Measurements from ENCODE around the gene MYBL2. TPM values are rescaled to one million over a fixed set of nuclear protein-coding genes. Genes with fewer than 3 reads are reported as not detected.

The MYBL2 gene
- total RNA-seq, 1 donor from 2014 or later = 13.0 TPM

DNA sequence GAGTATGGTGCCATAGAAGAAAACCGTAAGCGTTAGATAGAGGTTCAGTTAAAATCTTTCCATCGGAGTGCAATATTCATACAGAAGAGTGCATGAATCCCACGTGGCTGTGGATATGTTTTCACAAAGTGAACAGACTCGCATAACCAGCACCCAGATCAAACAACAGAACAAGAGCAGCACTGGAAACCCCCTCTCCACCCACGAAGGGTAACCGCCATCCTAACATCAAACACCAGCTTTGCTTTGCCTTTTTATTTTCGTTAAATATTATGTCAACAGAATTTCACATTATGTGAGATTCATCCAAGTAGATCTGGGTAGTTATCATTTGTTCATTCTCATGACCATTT is 55.2 kb downstream of the MYBL2 start:
- DNase-seq (ENCODE audit: low read depth in 2 of 2) = no peak

DNA sequence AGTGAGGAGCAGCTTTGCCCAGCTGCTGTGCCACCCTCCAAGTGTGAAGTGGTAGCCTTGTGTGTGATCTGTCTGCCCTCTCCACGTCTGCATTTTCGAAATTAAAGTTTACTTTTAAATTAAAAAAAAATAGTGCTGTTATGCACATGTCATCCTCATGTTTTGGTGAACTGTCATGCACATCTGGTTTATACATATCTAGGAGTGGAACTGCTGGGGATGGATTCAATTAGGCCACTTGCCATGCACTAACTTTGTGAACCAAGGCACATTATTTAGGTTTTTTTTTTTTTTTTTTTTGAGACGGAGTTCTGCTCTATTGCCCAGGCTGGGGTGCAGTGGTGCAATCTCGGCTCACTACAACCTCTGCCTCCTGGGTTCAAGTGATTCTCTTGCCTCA is 56.3 kb downstream of the MYBL2 start:
- no peak for DNase-seq (ENCODE audit: low read depth in 2 of 2)

DNA sequence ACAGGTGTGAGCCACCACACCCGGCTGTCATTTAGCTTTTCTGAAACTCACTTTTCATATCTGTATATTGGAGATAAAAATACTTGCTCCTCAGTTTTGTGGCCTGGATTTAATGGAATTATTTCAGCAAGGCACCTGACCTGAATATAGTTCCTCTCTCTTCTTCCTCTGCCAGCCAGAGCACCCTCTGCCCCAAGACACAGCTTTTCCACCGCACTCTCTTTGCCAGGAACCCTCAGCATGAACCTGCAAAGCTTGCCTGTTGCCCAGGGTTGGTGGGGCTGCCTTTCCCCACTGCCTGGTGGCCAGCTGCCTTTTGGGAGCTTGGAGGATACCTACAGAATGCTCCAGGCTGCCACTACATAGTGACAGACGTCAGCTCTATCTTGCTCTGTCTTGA is 56.8 kb downstream of the MYBL2 start:
- no peak for DNase-seq (ENCODE audit: low read depth in 2 of 2)

DNA sequence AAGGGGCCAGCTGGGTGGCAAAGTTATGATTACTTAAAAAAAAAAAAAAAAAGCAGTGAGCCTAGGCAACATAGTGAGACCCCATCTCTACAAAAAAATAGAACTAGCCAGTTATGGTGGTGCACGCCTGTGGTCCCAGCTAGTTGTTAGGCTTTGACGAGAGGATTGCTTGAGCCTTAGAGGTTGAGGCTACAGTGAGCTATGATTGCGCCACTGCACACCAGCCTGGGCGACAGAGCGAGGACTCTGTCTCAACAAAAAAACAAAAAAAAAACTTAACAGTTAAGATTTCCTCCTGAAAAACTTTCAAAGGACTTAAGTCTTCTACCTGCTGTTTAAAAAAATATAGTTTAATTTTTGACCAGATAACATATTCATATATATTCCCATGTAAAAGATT is 57.5 kb downstream of the MYBL2 start:
- DNase-seq (ENCODE audit: low read depth in 2 of 2) = no peak

DNA sequence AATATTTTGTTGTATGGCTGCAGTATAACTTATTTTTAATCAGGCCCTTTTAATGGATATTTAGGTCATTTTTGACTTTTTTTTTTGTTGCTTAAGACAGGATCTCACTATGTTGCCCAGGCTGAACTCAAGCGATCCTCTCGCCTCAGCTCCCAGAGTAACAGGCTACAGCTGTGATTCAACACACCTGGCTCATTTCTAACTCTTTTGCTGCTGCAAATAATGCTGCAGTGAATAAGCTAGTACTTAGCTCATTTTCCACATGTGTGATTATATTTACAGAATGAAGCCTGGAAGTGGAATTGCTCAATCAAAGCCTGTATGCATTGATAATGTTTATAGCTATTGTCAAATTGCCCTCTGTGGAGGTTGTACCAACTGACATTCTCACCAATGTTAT is 58.8 kb downstream of the MYBL2 start:
- no peak for DNase-seq (ENCODE audit: low read depth in 2 of 2)

DNA sequence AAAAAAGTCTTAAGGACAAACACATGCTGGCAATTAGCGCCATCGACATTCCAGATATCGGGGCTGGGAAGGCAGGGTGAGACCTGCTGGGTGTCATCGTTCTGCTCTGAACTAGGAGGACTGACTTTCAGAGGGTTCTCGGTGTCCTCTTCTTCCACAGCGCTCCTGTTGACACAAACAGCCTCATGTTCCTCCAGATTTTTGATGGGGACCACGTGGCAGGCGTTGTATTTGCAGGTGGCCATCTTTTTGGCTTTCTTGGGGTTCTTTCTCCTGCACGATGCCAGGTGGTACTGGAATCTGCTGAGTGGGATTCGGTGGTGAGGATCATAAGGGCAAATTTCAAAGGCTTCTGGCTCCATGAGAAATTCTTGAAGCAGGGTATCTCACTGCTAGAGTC is 59.4 kb downstream of the MYBL2 start:
- DNase-seq (ENCODE audit: low read depth in 2 of 2) = no peak

DNA sequence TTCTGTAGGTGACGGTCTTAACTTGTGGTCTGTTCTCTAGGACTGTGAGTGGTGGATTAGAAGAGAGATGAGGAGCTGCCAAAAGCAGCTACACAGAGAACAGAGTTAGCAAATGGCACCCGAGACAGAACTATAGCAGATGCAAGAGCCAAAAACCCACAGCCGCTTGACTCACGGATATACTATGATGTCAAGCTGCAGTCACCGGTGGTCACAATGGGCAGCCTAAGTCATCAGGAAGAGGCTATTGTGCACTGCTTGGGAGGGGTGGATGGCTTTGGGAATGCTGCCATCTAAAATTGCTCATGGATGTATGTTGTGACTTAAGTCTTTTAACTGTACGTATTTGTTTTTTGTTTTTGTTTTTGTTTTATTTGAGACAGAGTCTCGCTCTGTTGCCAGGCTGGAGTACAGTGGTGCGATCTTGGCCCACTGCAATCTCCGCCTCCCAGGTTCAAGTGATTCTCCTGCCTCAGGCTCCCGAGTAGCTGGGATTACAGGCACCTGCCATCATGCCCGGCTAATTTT is 60.0 kb downstream of the MYBL2 start, which contains the start of gene GTSF1L:
Gene GTSF1L (minus strand): TSS at position 192 of the 528 bp plus-strand sequence. CDS start 308 bp downstream, outside the sequence.
- DNase-seq (ENCODE audit: low read depth in 2 of 2) = peak; percentile 57 to 83

DNA sequence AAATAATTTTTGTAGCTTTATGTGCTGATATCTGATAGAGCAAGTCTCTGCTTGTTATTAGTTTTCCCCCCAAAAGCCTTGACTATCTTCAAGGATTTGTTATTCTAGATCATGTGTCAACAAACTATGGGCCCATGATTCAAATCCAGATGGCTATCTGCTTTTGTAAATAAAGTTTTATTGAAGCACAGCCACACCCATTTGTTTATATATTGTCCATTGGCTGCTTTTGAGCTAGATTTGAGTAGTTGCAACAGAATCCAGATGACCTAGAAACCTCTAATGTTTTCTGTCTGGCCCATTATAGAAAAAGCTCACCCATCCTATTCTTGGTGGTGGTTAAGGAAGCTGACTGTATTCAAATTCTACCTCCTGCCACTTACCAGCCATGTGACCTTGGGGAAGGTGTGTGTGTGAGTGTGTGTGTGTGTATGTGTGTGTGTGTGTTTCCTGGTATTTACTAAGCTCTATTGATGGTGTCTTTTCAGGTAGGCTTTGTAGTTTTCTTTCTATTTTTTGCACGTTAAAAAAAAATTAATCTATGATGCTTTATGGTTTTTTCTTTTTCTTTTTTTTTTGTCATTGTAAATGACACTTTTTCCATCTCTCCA is 61.2 kb downstream of the MYBL2 start:
- no peak for DNase-seq (ENCODE audit: low read depth in 2 of 2)

DNA sequence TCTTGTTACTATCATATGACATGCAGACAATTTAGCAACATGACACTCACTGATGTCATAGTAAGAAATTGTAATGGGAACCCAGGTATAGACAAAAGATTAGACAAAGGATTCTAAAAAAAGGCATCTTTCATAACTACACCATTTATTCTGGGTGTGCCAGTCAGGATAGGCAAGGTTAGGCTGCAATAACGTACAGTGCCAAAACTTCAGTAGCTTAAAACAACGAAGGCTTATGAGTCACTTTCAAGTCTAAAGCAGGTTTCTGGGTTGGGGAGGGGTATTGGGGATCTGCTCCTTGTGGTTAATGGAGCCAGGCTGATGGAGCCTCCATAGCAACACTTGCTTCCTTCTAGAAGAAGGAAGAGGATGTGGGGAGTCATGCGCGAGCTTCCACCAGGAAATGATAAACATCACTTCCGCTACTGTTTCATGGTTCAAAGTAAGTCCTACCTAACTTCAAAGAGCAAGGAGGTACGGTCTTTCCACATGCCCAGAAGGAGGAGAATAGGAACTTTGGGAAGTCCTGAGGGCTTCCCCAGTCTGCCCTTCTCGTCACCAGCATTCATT is 61.9 kb downstream of the MYBL2 start:
- DNase-seq (ENCODE audit: low read depth in 2 of 2) = no peak

DNA sequence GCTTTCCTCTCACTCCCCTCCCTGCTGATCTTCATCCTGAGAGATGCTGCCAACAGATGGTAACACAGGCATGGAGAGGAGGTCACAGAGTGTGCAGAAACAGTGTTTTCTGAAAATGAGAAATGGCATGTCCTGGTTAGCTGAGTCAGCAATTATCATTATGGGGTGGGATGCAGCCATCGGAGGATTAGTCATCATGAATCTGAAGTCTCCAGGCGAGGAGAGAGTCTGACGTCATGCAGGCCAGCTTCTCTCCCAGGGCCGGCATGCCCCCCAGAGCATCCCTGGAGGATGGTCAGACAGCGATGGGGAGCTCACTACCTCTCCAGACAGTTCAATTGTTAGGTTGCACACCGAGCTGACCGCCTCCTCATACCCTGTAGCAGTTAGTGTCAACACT is 64.6 kb downstream of the MYBL2 start:
- DNase-seq (ENCODE audit: low read depth in 2 of 2) = no peak

DNA sequence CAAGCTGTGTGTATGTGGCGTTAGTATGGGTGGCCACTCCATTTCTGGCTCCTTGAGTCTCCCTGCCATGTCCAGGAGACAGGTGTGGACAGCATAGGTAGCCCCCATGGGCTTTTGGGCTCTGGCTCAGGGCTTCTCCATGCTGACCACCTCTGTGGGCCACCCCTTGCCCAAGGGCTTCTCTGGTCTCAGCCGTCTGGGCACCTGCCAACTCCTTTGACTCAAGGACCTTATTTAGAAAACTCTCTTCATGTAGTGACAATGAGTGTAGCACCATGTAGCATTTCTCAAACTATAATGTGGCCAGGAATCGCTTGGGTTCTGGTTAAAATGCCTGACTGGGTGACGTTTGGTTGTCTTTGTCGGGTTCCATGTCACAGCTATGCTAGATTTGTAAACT is 65.0 kb downstream of the MYBL2 start:
- no peak for DNase-seq (ENCODE audit: low read depth in 2 of 2)

DNA sequence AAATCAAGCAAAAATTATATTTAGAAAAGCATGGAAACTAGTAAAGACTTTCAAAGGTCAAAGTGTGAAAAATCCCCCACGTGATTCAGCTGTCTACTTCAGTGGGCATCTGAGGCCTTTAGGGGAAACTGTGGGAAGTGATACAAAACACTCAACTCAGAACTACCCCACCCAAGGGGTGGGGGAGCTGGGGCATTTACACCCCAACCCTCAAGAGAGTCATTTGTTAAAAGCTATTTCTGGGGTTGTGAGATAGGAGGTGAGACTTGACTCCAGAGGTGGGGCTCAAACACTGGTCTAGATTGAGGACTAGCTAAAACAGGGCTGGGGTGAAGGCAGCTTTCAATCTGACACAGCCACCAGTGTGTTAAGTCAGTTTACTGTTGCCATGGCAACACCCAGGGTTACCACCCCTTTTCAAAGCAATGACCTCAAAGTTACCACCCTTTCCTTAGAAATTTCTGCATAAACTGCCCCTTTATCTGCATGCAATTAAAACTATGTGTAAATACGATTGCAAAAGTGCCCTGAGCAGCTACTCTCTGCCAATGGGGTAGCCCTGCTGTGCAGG is 69.8 kb downstream of the MYBL2 start:
- DNase-seq (ENCODE audit: low read depth in 2 of 2) = no peak

DNA sequence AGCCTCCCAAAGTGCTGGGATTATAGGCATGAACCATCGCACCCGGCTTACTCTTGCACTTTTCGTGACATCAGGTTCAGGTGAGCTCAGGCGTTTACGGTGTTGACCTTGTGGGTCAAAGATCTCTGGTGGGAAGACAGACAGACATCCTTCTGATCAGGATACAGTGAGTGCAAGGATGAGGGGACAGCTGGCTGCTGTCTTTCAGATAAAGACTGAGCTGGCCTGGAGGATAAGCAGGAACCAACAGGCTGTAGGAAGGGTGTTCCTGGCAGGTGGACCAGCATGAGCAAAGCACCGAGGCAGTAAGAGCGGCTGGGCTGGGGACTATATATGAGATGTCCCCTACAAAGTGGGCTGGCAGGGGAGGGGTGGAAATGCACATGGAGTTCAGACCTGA is 71.0 kb downstream of the MYBL2 start:
- no peak for DNase-seq (ENCODE audit: low read depth in 2 of 2)

DNA sequence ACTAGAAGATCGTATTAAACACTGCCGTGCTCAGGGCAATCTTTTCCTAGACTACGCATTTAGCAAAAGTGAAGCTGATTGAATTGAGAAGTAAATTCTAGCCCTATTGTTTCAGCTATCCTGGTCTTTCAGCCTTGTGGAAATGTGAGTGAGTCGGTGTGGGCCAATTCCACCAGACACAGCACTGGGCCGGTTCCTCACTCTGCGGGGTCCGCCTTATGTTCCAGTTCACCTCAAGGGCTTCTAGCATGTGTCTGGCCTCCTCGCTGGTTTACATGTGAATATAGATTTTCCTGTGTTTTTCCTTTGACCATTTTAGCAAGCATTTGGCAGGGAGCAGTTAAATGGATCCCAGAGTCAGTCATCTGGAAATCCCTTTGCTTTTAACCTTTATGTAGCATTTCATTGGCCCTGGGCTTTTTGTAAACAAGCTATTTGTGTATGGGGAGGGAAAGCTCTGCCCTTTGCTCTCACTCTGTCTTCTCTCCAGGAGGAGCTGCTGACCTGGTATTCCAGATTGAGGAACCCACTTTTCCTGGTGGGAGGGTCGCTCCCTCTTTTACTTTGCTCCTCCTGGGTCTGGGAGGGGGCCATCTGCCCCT is 72.3 kb downstream of the MYBL2 start:
- no peak for DNase-seq (ENCODE audit: low read depth in 2 of 2)

DNA sequence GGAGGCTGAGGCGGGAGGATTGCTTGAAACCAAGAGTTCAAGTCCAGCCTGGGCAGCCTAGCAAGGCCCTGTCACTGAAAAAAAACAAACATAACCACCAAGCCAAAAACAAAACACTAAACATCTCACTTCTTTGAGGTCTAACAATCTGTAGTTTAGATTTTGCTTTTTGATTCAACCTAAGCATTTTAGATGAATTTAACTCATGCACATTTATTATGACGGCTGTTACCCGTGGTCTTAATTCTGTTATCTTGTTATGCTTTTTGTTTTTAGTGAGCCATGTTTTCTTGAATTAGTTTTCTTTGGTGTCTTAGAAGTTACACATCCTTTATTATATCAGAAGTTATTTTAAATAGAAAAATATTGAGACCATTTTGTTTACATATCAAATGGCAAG is 73.7 kb downstream of the MYBL2 start:
- no peak for DNase-seq (ENCODE audit: low read depth in 2 of 2)

DNA sequence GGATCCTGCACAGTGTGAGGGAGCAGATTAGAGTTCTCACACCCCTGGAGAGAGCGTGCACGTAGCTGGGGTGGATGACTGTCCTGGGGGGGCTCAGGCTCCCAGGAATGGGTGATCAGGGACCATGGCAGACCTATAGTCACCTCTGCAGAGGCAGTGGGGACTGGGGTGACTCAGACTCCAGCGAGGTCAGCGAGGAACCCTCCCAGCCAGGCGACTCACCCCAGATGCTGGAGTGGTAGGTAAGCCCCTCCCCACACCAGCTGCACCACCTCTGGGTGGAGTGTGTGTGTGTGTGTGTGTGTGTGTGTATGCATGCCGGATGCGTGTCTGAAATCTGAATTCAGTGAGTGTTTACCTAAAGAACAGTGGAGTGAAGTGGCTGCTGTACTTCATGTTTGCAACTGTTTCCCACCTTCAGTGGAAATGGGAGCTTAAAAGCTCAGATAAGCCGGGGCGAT is 77.3 kb downstream of the MYBL2 start:
- DNase-seq (ENCODE audit: low read depth in 2 of 2) = no peak

DNA sequence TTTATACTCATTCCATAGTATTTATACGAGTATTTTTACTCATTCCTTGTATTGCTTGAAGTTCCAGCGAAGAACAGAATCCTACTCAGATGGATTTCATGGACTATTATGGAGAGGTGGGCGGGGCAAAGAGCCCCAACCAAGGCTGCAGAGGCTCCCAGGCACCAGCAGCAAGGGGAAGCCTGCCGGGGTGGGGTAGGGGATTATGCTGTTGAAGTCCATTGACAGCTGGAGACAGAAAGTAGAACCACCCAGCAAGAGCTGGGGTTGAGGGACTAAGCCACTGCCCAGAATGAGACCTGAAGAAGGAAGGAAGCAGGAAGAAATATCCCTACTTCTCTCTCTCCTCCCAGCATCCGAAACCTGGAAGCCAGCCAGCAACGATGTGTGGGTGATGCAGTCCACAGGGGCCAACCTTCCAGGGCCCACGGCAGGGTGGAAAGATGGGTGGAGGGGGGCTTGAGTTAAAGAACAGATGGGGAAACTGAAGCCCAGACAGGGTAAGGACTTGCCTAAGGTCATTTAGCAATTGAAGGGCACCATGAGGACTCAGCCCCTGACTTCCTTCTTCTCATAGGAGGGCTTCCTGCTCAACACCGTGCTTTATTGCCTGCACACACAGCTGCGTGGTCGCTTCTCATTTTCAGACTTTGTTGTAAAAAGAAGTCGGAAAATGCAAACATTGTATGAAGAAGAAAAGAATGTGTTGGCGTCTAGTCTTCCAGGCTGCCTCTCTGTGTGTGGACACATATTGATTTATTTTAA is 78.2 kb downstream of the MYBL2 start:
- no peak for DNase-seq (ENCODE audit: low read depth in 2 of 2)

DNA sequence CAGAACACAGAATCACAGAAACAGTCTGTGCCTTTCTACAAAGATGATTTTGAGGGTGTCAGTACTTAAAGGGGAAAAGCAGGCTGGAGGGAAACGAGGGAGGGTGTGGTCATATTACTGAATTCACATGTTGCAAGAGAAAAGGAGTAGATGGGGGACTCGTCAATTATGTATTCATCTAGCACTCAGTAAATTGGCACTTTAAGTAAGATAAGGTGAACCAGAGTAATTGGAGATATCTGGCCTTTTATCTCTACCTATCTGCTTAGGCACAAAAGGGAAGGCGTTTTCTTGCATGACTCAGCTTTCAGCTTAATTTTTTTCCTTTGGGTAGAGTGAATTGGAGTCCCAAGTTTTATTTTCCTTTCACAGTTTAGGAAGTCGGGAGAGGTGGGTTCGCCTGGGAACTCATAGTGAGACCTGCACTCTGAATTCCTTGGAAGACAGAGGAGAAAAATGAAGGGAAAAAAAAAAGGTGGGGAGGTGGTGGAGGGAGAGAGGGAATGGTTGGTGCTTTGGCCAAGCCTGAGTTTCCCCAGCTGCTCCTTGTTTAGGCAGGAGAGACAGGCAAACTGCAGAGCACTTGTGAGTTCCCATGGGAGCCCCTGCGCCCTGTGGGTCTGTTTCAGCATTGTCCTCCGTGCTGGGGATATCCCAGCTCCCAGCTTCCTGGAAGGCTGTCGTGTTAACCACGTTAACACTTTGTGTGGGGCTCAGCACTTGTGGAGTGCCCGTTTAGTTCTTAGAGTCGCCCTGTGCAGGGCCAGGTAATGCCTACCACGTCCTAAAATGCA is 79.6 kb downstream of the MYBL2 start:
- DNase-seq (ENCODE audit: low read depth in 2 of 2) = no peak

DNA sequence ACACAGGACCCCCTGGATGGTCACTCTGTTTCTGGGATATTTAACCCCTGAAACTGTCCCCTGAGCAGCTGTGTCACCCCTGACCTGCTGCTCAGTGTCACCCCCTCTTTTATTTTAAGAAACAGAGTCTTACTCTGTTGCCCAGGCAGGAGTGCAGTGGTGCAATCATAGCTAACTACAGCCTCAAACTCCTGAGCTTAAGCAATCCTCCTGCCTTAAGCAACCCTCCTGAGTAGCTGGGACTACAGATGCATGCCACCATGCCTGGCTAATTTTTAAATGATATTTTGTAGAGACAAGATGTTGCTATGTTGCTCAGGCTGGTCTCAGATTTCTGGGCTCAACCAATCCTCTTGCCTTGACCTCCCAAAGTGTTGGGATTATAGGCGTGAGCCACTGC is 81.4 kb downstream of the MYBL2 start:
- DNase-seq (ENCODE audit: low read depth in 2 of 2) = no peak

DNA sequence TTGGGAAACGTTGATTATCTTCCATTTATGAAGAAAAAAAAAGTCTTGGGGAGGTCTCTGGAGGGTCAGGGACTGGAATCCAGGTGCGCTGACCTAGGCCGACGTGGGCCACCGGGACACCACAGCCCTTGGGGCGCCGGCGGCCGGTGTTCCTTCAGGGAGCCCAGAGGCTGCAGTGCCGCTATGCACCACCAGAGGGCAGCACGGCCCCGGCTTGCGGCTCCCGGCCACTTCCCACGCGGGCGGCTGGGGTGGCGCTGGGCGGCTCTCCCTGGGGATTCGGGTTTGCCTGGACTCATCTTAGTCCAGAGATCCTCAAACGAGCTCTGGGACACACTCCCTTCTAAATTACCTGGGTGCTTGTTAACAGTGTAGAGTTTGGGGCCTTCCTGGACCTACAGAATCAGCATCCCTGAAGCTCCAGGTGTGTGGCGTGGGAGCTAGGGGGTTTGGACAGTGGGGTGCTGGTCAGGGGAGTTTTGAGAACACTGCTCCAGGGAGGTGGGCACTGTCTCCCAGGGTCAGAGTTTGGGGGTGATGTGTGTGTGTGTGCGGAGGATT is 82.9 kb downstream of the MYBL2 start:
- DNase-seq (ENCODE audit: low read depth in 2 of 2) = peak in 1 of 2 donors; percentile 44

DNA sequence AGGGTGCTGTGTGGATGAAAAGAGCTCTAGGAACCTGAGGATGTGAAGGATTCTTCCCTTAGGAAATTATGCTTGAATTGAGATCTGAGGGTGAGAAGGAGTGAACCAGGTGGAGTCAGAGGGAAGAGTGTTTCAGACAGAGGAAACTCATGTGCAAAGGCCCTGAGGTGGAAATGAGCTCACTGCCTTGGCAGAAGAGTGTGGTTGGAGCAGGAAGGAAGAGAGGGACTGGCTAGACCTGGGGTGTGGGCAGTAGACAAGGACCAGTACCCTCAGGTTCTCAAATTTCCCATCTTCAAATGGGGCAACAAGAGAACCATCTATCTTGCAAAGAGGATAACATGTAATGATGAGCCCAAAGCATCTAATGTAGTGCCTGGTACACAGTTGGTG is 83.9 kb downstream of the MYBL2 start:
- DNase-seq (ENCODE audit: low read depth in 2 of 2) = no peak

Measured in dermis microvascular lymphatic vessel endothelial cell (primary cell).